GM23338 (cell line): ENCODE data around the gene CYGB.

Experiments used
- CTCF ChIP-seq, 2 experiments: fragments of 200-600 bp in 1 of 2; sonication (generic) in 1 of 2; conservative IDR thresholded peaks; 2 replicates each; pipeline versions ENCODE4 v1.5.1 to v1.6.1; 2016 to 2017; ENCODE audit warnings: antibody characterized with exemption in 2 of 2, low read depth in 2 of 2, mild to moderate bottlenecking in 2 of 2, moderate library complexity in 1 of 2
- POLR2AphosphoS5 ChIP-seq: IDR thresholded peaks from 2 replicates; pipeline ENCODE4 v1.6.1; 2016; ENCODE audit warnings: antibody characterized with exemption, low read depth

GRCh38 chr17:76569607-76570279 is 32.2 kb upstream of the CYGB start:
- no peak for TF ChIP-seq CTCF (conservative IDR thresholded peaks at IDR 0.05; ENCODE audit: low read depth in 2 of 2)
- TF ChIP-seq POLR2AphosphoS5: no peak
